A673 (cell line): ENCODE data around the gene RERE.

Source experiments
- CTCF ChIP-seq: fragments of 300-800, 200-600 bp; sonication (generic); conservative IDR thresholded peaks from 2 replicates; pipeline ENCODE4 v1.5.1; 2017; ENCODE audit warnings: low read depth, mild to moderate bottlenecking, antibody characterized with exemption, low read length, moderate library complexity, mixed read lengths
- EZH2 ChIP-seq: fragments of 200-600 bp; sonication (generic); IDR thresholded peaks from 2 replicates; pipeline ENCODE4 v1.6.1; 2017; ENCODE audit warnings: borderline replicate concordance, low read depth, mild to moderate bottlenecking, mixed read lengths, antibody characterized with exemption, low read length; ENCODE audit not compliant: poor library complexity, severe bottlenecking

DNA sequence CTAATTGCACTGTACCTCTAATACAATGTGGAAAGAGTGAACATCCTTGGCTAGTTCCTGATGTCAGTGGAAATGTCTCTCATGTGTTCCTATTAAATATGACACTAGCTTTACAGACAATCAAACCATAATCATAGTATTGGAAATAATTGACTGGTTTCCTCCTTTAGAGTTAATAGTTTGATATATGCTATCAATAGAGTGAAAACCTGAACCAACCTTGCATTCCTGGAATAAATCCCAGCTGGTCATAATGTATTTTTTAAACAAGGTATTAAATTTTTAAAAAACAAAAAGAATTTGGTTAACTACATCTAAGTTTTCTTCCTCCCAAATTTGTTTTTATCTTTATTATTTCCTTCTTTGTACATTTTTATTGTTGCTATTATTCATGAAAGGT lies 273.5 kb downstream of the RERE start:
- TF ChIP-seq CTCF (no peak), EZH2 (no peak)
